ENCODE data around the gene SYNGAP1.

SYNGAP1 gene

GRCh38 chr6:33488339-33488738 lies 68.5 kb downstream of the SYNGAP1 start:
- Histone ChIP-seq H3K4me2 (ENCODE audit: low read length) (no peak overlapping the region), H3K27me3 (ENCODE audit: low read depth, low read length) (no peaks in the 10 kb centered on the region), H3K27ac (ENCODE audit: low read length) (no peak overlapping the region), H3K9ac (ENCODE audit: low read length) (no peak overlapping the region), H3K9me3 (ENCODE audit: insufficient read depth, low read length) (no peaks in the 10 kb centered on the region), H3K79me2 (ENCODE audit: low read length) (no peaks in the 10 kb centered on the region), H4K20me1 (ENCODE audit: insufficient read depth, low read length) (no peaks in the 10 kb centered on the region), H3K4me3 (ENCODE audit: low read length) (no peak overlapping the region), H3K36me3 (replicated peaks; ENCODE audit: low read depth, low read length) (no peaks in the 10 kb centered on the region), H3K4me1 (ENCODE audit: low read length) (peaks cover 5% of the 10 kb centered on the region; the same call in 1 of the 2 replicates), H2AFZ (ENCODE audit: low read depth, low read length) (no peak overlapping the region)
- no peak for TF ChIP-seq CTCF (IDR thresholded peaks at IDR 0.05; ENCODE audit: low read depth, low read length)
- no peak for TF ChIP-seq EZH2phosphoT487 (IDR thresholded peaks at IDR 0.05; ENCODE audit: low read depth)

- H3K4me1 ChIP-seq (ENCODE audit: low read length), result peaks cover 5% of the 10 kb centered on the region; the same call in 1 of the 2 replicates
- H3K79me2 ChIP-seq (ENCODE audit: low read length), result no peaks in the 10 kb centered on the region
- TF ChIP-seq CTCF (IDR thresholded peaks at IDR 0.05; ENCODE audit: low read depth, low read length), result 0 out of 2 replicates have a peak, but pooled peaks have one; percentile 7
- no peak for TF ChIP-seq EZH2phosphoT487 (IDR thresholded peaks at IDR 0.05; ENCODE audit: low read depth)
- H3K4me3 ChIP-seq (ENCODE audit: low read length), result no peak overlapping the region
- H3K27ac ChIP-seq (ENCODE audit: low read length), result no peak overlapping the region
- H3K4me2 ChIP-seq (ENCODE audit: low read length), result no peak overlapping the region
- H3K27me3 ChIP-seq (ENCODE audit: low read depth, low read length), result no peaks in the 10 kb centered on the region
- no peaks in the 10 kb centered on the region for H3K36me3 ChIP-seq (replicated peaks; ENCODE audit: low read depth, low read length)
- no peaks in the 10 kb centered on the region for H3K9me3 ChIP-seq (ENCODE audit: insufficient read depth, low read length)
- no peaks in the 10 kb centered on the region for H4K20me1 ChIP-seq (ENCODE audit: insufficient read depth, low read length)
- H3K9ac ChIP-seq (ENCODE audit: low read length), result no peak overlapping the region
- no peak overlapping the region for H2AFZ ChIP-seq (ENCODE audit: low read depth, low read length)
Measured at GRCh38 chr6:33490198-33490597, 70.3 kb downstream of the SYNGAP1 start.

DNA sequence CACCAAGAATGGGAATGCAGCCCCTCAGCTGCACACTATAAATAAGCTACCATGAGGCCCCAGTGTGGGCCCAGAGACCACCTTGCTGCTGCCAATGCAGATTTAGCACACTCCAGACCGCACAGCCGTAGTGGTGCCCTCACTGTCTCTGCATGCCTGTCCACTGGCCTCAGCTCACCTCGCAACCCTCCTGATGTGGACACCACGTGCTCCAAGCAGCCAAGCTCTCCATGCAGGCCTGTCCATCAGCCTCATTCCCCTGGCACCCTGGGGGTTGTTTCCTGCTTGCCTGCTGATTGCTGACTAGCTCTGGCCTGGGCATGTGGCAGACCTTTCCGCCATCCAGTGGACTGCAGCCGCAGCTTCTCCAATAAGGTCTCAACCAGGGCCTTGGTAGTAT lies 70.8 kb downstream of the SYNGAP1 start:
- H3K27me3 ChIP-seq (ENCODE audit: low read depth, low read length), result no peaks in the 10 kb centered on the region
- no peaks in the 10 kb centered on the region for H3K9me3 ChIP-seq (ENCODE audit: insufficient read depth, low read length)
- H2AFZ ChIP-seq (ENCODE audit: low read depth, low read length), result no peak overlapping the region
- no peaks in the 10 kb centered on the region for H3K36me3 ChIP-seq (replicated peaks; ENCODE audit: low read depth, low read length)
- H3K9ac ChIP-seq (ENCODE audit: low read length), result no peak overlapping the region
- peaks cover 5% of the 10 kb centered on the region; the same call in 1 of the 2 replicates for H3K4me1 ChIP-seq (ENCODE audit: low read length)
- no peak overlapping the region for H3K27ac ChIP-seq (ENCODE audit: low read length)
- TF ChIP-seq EZH2phosphoT487 (IDR thresholded peaks at IDR 0.05; ENCODE audit: low read depth), result no peak
- TF ChIP-seq CTCF (IDR thresholded peaks at IDR 0.05; ENCODE audit: low read depth, low read length), result no peak
- H4K20me1 ChIP-seq (ENCODE audit: insufficient read depth, low read length), result no peaks in the 10 kb centered on the region
- H3K4me2 ChIP-seq (ENCODE audit: low read length), result no peak overlapping the region
- no peak overlapping the region for H3K4me3 ChIP-seq (ENCODE audit: low read length)
- no peaks in the 10 kb centered on the region for H3K79me2 ChIP-seq (ENCODE audit: low read length)

GRCh38 chr6:33492093-33492492 lies 72.2 kb downstream of the SYNGAP1 start:
- Histone ChIP-seq H3K9me3 (ENCODE audit: insufficient read depth, low read length) (no peaks in the 10 kb centered on the region), H3K4me2 (ENCODE audit: low read length) (no peak overlapping the region), H3K79me2 (ENCODE audit: low read length) (no peaks in the 10 kb centered on the region), H4K20me1 (ENCODE audit: insufficient read depth, low read length) (no peaks in the 10 kb centered on the region), H3K4me3 (ENCODE audit: low read length) (no peak overlapping the region), H3K4me1 (ENCODE audit: low read length) (peaks cover 5% of the 10 kb centered on the region; the same call in 1 of the 2 replicates), H3K27me3 (ENCODE audit: low read depth, low read length) (no peaks in the 10 kb centered on the region), H3K36me3 (replicated peaks; ENCODE audit: low read depth, low read length) (no peaks in the 10 kb centered on the region), H2AFZ (ENCODE audit: low read depth, low read length) (no peak overlapping the region), H3K27ac (ENCODE audit: low read length) (no peak overlapping the region), H3K9ac (ENCODE audit: low read length) (no peak overlapping the region)
- TF ChIP-seq CTCF (IDR thresholded peaks at IDR 0.05; ENCODE audit: low read depth, low read length) (peak; percentile 23; the same call in 1 of the 2 replicates), EZH2phosphoT487 (IDR thresholded peaks at IDR 0.05; ENCODE audit: low read depth) (no peak)

All from OCI-LY3 (cell line).